ENCODE data around the gene DIAPH1. TPM values are rescaled to one million over a fixed set of nuclear protein-coding genes. Genes with fewer than 3 reads are reported as not detected.

DIAPH1 gene
- total and polyA plus RNA-seq, 4 donors = 51.5 to 74.7 (median 70.9) TPM

DNA sequence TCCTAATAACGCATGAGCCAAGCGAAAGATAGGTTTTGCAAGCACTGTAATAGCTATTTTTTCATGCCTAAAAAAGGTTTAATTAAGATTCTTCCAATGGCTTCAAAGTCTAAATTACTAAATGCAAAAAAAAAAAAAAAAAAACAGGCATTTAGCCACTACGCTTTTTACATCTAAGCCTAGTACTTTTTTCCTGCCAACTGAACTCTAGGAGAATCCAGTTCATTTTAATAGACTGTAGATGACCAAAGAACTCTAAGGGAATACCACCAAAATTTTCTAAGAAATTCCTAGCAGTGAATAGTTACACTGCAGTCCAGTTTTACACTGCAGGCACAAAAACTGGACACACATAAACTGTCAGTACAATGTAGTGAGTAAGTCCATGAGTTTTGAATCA lies 9.8 kb downstream of the DIAPH1 start:
- DNase-seq (ENCODE audit: low spot score) = no peak
- Histone ChIP-seq H3K4me3 (ENCODE audit: low read depth in 1 of 3, low read length in 3 of 3) (peak overlapping the region in 2 of 3 donors; percentile 7 to 29), H3K36me3 (ENCODE audit: control insufficient read depth in 4 of 4, insufficient read depth in 3 of 4, low read depth in 1 of 4, low read length in 3 of 4) (no peaks in the 10 kb centered on the region), H3K27me3 (ENCODE audit: control insufficient read depth in 4 of 4, insufficient read depth in 4 of 4, low read length in 3 of 4) (no peaks in the 10 kb centered on the region), H3K4me1 (ENCODE audit: control insufficient read depth in 4 of 4, insufficient read depth in 4 of 4, low read length in 3 of 4) (peaks cover 24 to 75% (median 64%) of the 10 kb centered on the region in 4 donors), H3K9ac (ENCODE audit: low read depth in 1 of 2, low read length in 2 of 2) (peak overlapping the region; percentile 27 to 65), H3K9me3 (ENCODE audit: control insufficient read depth in 4 of 4, low read length in 3 of 4) (no peaks in the 10 kb centered on the region), H3K27ac (ENCODE audit: low read depth in 1 of 2, low read length in 2 of 2) (peak overlapping the region; percentile 75 to 80)
- 41% methylated on average over 3 of the region's 3 CpGs for WGBS
- TF ChIP-seq, protein P1, sequence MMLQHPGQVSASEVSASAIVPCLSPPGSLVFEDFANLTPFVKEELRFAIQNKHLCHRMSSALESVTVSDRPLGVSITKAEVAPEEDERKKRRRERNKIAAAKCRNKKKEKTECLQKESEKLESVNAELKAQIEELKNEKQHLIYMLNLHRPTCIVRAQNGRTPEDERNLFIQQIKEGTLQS (IDR thresholded peaks at IDR 0.05) = no peak
- TF ChIP-seq GABPA (IDR thresholded peaks at IDR 0.05 in 1 of 2, conservative IDR thresholded peaks at IDR 0.05 in 1 of 2) = no peak
- no peak for TF ChIP-seq TAF1 (conservative IDR thresholded peaks at IDR 0.05)
- TF ChIP-seq YY1 (IDR thresholded peaks at IDR 0.05) = no peak
- no peak for TF ChIP-seq FOXA1 (IDR thresholded peaks at IDR 0.05)
- TF ChIP-seq, protein P2, sequence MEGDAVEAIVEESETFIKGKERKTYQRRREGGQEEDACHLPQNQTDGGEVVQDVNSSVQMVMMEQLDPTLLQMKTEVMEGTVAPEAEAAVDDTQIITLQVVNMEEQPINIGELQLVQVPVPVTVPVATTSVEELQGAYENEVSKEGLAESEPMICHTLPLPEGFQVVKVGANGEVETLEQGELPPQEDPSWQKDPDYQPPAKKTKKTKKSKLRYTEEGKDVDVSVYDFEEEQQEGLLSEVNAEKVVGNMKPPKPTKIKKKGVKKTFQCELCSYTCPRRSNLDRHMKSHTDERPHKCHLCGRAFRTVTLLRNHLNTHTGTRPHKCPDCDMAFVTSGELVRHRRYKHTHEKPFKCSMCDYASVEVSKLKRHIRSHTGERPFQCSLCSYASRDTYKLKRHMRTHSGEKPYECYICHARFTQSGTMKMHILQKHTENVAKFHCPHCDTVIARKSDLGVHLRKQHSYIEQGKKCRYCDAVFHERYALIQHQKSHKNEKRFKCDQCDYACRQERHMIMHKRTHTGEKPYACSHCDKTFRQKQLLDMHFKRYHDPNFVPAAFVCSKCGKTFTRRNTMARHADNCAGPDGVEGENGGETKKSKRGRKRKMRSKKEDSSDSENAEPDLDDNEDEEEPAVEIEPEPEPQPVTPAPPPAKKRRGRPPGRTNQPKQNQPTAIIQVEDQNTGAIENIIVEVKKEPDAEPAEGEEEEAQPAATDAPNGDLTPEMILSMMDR (IDR thresholded peaks at IDR 0.05; ENCODE audit: low read depth, low read length, missing input control) = no peak
- TF ChIP-seq, protein P3, sequence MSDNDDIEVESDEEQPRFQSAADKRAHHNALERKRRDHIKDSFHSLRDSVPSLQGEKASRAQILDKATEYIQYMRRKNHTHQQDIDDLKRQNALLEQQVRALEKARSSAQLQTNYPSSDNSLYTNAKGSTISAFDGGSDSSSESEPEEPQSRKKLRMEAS (IDR thresholded peaks at IDR 0.05) = no peak
- no peak for TF ChIP-seq RXRA (IDR thresholded peaks at IDR 0.05)
- no peak for TF ChIP-seq FOXA2 (IDR thresholded peaks at IDR 0.05)
- no peak for TF ChIP-seq HNF4G (IDR thresholded peaks at IDR 0.05)
- TF ChIP-seq RAD21 (IDR thresholded peaks at IDR 0.05) = no peak
- no peak for TF ChIP-seq JUND (IDR thresholded peaks at IDR 0.05)

DNA sequence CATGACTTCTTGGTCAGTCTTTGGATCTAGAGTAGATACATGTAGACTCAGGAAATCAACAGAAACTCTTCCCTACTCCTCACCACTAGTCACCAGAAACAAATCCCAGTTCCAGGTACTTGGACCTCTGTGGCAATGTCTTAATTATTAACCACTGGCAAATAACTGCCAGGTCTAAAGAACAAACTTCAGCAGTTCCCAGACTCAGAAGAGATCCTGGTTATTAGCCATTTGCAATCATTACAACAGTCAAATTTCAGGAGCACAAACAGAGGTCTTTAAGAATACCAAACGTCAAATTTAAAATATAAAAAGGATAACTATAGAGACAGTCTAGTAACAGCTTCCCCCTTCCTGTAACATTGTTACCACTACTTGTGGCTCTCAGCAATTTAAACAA lies 10.2 kb downstream of the DIAPH1 start:
- Histone ChIP-seq H3K27ac (ENCODE audit: low read depth in 1 of 2, low read length in 2 of 2) (peak overlapping the region; percentile 75 to 80), H3K4me3 (ENCODE audit: low read depth in 1 of 3, low read length in 3 of 3) (peak overlapping the region in 1 of 3 donors; percentile 15), H3K9me3 (ENCODE audit: control insufficient read depth in 4 of 4, low read length in 3 of 4) (no peaks in the 10 kb centered on the region), H3K9ac (ENCODE audit: low read depth in 1 of 2, low read length in 2 of 2) (peak overlapping the region in 1 of 2 donors; percentile 27), H3K27me3 (ENCODE audit: control insufficient read depth in 4 of 4, insufficient read depth in 4 of 4, low read length in 3 of 4) (no peaks in the 10 kb centered on the region), H3K36me3 (ENCODE audit: control insufficient read depth in 4 of 4, insufficient read depth in 3 of 4, low read depth in 1 of 4, low read length in 3 of 4) (no peaks in the 10 kb centered on the region), H3K4me1 (ENCODE audit: control insufficient read depth in 4 of 4, insufficient read depth in 4 of 4, low read length in 3 of 4) (peaks cover 24 to 77% (median 65%) of the 10 kb centered on the region in 4 donors)
- WGBS = 21% methylated on average over 1 of the region's 1 CpG
- no peak for DNase-seq (ENCODE audit: low spot score)
- TF ChIP-seq, protein P1 (IDR thresholded peaks at IDR 0.05) = peak; percentile 23
- TF ChIP-seq, protein P3 (IDR thresholded peaks at IDR 0.05) = no peak
- TF ChIP-seq NR2F2 (IDR thresholded peaks at IDR 0.05) (no peak), JUND (IDR thresholded peaks at IDR 0.05) (peak; percentile 84), EGR1 (IDR thresholded peaks at IDR 0.05; ENCODE audit: low read depth in 2 of 2) (no peak), RAD21 (IDR thresholded peaks at IDR 0.05) (peak in 1 of 2 donors; percentile 32), HNF4A (conservative IDR thresholded peaks at IDR 0.05) (peak; percentile 88), FOXA1 (IDR thresholded peaks at IDR 0.05) (no peak), GABPA (IDR thresholded peaks at IDR 0.05 in 1 of 2, conservative IDR thresholded peaks at IDR 0.05 in 1 of 2) (no peak), YY1 (IDR thresholded peaks at IDR 0.05) (peak; percentile 63), FOXA2 (IDR thresholded peaks at IDR 0.05) (no peak), HNF4G (IDR thresholded peaks at IDR 0.05) (peak; percentile 26), SP1 (IDR thresholded peaks at IDR 0.05) (peak; percentile 77), TAF1 (conservative IDR thresholded peaks at IDR 0.05) (no peak), RXRA (IDR thresholded peaks at IDR 0.05) (peak; percentile 52 to 56)
- TF ChIP-seq, protein P4, sequence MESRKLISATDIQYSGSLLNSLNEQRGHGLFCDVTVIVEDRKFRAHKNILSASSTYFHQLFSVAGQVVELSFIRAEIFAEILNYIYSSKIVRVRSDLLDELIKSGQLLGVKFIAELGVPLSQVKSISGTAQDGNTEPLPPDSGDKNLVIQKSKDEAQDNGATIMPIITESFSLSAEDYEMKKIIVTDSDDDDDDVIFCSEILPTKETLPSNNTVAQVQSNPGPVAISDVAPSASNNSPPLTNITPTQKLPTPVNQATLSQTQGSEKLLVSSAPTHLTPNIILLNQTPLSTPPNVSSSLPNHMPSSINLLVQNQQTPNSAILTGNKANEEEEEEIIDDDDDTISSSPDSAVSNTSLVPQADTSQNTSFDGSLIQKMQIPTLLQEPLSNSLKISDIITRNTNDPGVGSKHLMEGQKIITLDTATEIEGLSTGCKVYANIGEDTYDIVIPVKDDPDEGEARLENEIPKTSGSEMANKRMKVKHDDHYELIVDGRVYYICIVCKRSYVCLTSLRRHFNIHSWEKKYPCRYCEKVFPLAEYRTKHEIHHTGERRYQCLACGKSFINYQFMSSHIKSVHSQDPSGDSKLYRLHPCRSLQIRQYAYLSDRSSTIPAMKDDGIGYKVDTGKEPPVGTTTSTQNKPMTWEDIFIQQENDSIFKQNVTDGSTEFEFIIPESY (IDR thresholded peaks at IDR 0.05) = no peak
- TF ChIP-seq, protein P2 (IDR thresholded peaks at IDR 0.05; ENCODE audit: low read depth, low read length, missing input control) = no peak
- TF ChIP-seq, protein P5, sequence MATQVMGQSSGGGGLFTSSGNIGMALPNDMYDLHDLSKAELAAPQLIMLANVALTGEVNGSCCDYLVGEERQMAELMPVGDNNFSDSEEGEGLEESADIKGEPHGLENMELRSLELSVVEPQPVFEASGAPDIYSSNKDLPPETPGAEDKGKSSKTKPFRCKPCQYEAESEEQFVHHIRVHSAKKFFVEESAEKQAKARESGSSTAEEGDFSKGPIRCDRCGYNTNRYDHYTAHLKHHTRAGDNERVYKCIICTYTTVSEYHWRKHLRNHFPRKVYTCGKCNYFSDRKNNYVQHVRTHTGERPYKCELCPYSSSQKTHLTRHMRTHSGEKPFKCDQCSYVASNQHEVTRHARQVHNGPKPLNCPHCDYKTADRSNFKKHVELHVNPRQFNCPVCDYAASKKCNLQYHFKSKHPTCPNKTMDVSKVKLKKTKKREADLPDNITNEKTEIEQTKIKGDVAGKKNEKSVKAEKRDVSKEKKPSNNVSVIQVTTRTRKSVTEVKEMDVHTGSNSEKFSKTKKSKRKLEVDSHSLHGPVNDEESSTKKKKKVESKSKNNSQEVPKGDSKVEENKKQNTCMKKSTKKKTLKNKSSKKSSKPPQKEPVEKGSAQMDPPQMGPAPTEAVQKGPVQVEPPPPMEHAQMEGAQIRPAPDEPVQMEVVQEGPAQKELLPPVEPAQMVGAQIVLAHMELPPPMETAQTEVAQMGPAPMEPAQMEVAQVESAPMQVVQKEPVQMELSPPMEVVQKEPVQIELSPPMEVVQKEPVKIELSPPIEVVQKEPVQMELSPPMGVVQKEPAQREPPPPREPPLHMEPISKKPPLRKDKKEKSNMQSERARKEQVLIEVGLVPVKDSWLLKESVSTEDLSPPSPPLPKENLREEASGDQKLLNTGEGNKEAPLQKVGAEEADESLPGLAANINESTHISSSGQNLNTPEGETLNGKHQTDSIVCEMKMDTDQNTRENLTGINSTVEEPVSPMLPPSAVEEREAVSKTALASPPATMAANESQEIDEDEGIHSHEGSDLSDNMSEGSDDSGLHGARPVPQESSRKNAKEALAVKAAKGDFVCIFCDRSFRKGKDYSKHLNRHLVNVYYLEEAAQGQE (IDR thresholded peaks at IDR 0.05) = peak; percentile 57

Measured in liver (tissue), 9 donors.